HCT116 (cell line): ENCODE measurements around the gene PICK1. TPM values are rescaled to one million over a fixed set of nuclear protein-coding genes. Genes with fewer than 3 reads are reported as not detected.

Experiments used
- ATAC-seq: fragments of 200-7000 bp; cut with Tn5 transposase; 2 replicates; pipeline ENCODE4 v1.9.1; 2020; ENCODE audit warnings: mild to moderate bottlenecking, moderate library complexity
- BruUV-seq: library from RNA; stranded (reverse); fragments of 400-500 nt; replicated peaks from 2 replicates; lab custom pipeline; 2021; lab: Mats Ljungman, UMichigan
- CTCF ChIA-PET: fragments of 300-600 bp; sonication (Branson Sonifier 250); formaldehyde crosslinking; loops from one replicate; lab custom pipeline; 2021; ENCODE audit warnings: antibody characterized with exemption; lab: Charles Lee
- POLR2A ChIA-PET: fragments of 300-600, 350-600 bp; sonication (Branson Sonifier 250); formaldehyde crosslinking; loops from one replicate; lab custom pipeline; 2021; ENCODE audit warnings: antibody characterized with exemption; lab: Charles Lee
- RAD21 ChIA-PET, 2 experiments: fragments of 300-600 bp; sonication (Branson Sonifier 250); formaldehyde crosslinking; loops; one replicate each; lab custom pipeline; 2023; ENCODE audit warnings: low total read pairs in 2 of 2; ENCODE audit not compliant: uncharacterized antibody in 2 of 2, unreplicated experiment in 2 of 2, low non-redundant PET in 1 of 2; lab: Charles Lee
- DNase-seq: peaks from one replicate; pipeline ENCODE4 v3.0.0-alpha.2; 2010; ENCODE audit warnings: low read depth, low spot score
- H2AFZ ChIP-seq: fragments of 200-600 bp; shearing (Covaris generic), sonication (generic); 2 replicates; pipeline ENCODE4 v1.6.1; 2017; ENCODE audit warnings: low read depth, mixed run types, mixed read lengths, antibody characterized with exemption, low read length; ENCODE audit not compliant: poor library complexity, severe bottlenecking
- H3K27ac ChIP-seq: 2 replicates; pipeline ENCODE4 v1.5.1; 2012; ENCODE audit warnings: low read depth, low read length
- H3K27me3 ChIP-seq: fragments of 200-600 bp; sonication (generic); 2 replicates; pipeline ENCODE4 v1.6.1; 2016; ENCODE audit warnings: mixed run types, low read length, mixed read lengths; ENCODE audit not compliant: insufficient read depth
- H3K36me3 ChIP-seq, 2 experiments: fragments of 200-500 bp in 1 of 2; fragments of 200-600 bp in 1 of 2; sonication (Bioruptor generic) in 1 of 2; sonication (generic) in 1 of 2; 2 replicates each; pipeline versions ENCODE4 v1.5.1 to v1.6.1; 2014 to 2016; ENCODE audit warnings: low read length in 2 of 2, inconsistent platforms in 1 of 2, mixed read lengths in 1 of 2, mixed run types in 1 of 2; ENCODE audit not compliant: insufficient read depth in 2 of 2, control insufficient read depth in 1 of 2
- H3K4me1 ChIP-seq, 2 experiments: fragments of 200-600 bp in 1 of 2; sonication (generic) in 1 of 2; 2 replicates each; pipeline versions ENCODE4 v1.5.1 to v1.6.1; 2012 to 2017; ENCODE audit warnings: low read length in 2 of 2, inconsistent platforms in 1 of 2, mild to moderate bottlenecking in 1 of 2, mixed read lengths in 1 of 2, mixed run types in 1 of 2, moderate library complexity in 1 of 2; ENCODE audit not compliant: insufficient read depth in 2 of 2, control insufficient read depth in 1 of 2
- H3K4me2 ChIP-seq: fragments of 200-600 bp; sonication (generic); 2 replicates; pipeline ENCODE4 v1.6.1; 2017; ENCODE audit warnings: mixed run types, low read length, mixed read lengths
- H3K4me3 ChIP-seq, 2 experiments: fragments of 200-600 bp in 1 of 2; sonication (generic) in 1 of 2; replicated peaks in 1 of 2; 2 replicates each; pipeline ENCODE4 v1.5.1; 2011 to 2016; ENCODE audit warnings: low read length in 2 of 2, control low read depth in 1 of 2, low read depth in 1 of 2, mild to moderate bottlenecking in 1 of 2, mixed read lengths in 1 of 2, mixed run types in 1 of 2
- H3K79me2 ChIP-seq: fragments of 200-600 bp; sonication (generic); 2 replicates; pipeline ENCODE4 v1.6.1; 2017; ENCODE audit warnings: mild to moderate bottlenecking, mixed run types, low read length, moderate library complexity, mixed read lengths; ENCODE audit not compliant: insufficient read depth
- H3K9ac ChIP-seq: fragments of 200-600 bp; sonication (generic); 2 replicates; pipeline ENCODE4 v1.6.1; 2016; ENCODE audit warnings: low read length, mixed read lengths
- H3K9me2 ChIP-seq: fragments of 200-600 bp; sonication (generic), shearing (Covaris generic); 2 replicates; pipeline ENCODE4 v1.6.1; 2017; ENCODE audit warnings: mixed run types, mild to moderate bottlenecking, moderate library complexity; ENCODE audit not compliant: insufficient read depth
- H3K9me3 ChIP-seq, 2 experiments: fragments of 200-500 bp in 1 of 2; fragments of 200-600 bp in 1 of 2; sonication (Bioruptor generic) in 1 of 2; sonication (generic) in 1 of 2; 2 replicates each; pipeline ENCODE4 v1.6.1; 2014 to 2017; ENCODE audit warnings: low read length in 2 of 2, mixed read lengths in 2 of 2, inconsistent platforms in 1 of 2, low read depth in 1 of 2, mild to moderate bottlenecking in 1 of 2, mixed run types in 1 of 2, moderate library complexity in 1 of 2; ENCODE audit not compliant: control insufficient read depth in 1 of 2, insufficient read depth in 1 of 2
- H4K20me1 ChIP-seq: fragments of 200-600 bp; sonication (generic), shearing (Covaris generic); 2 replicates; pipeline ENCODE4 v1.6.1; 2017; ENCODE audit warnings: mixed run types, mild to moderate bottlenecking, moderate library complexity; ENCODE audit not compliant: insufficient read depth
- CBX3 ChIP-seq: IDR thresholded peaks from 2 replicates; pipeline ENCODE4 v1.6.1; 2012; ENCODE audit warnings: low read depth
- ELF1 ChIP-seq: IDR thresholded peaks from 2 replicates; pipeline ENCODE4 v1.6.1; 2012; ENCODE audit warnings: low read depth, borderline replicate concordance
- EZH2 ChIP-seq: fragments of 200-600 bp; sonication (generic); IDR thresholded peaks from 2 replicates; pipeline ENCODE4 v1.6.1; 2017; ENCODE audit warnings: antibody characterized with exemption, mixed run types
- EZH2phosphoT487 ChIP-seq: fragments of 200-600 bp; IDR thresholded peaks from 2 replicates; pipeline ENCODE4 v1.6.1; 2018; ENCODE audit warnings: antibody characterized with exemption, borderline replicate concordance
- JUND ChIP-seq: IDR thresholded peaks from 2 replicates; pipeline ENCODE4 v1.6.1; 2012
- RAD21 ChIP-seq: IDR thresholded peaks from 2 replicates; pipeline ENCODE4 v1.6.1; 2012; ENCODE audit warnings: low read depth, mild to moderate bottlenecking
- SP1 ChIP-seq: IDR thresholded peaks from 2 replicates; pipeline ENCODE4 v1.6.1; 2012; ENCODE audit warnings: low read depth
- YY1 ChIP-seq: IDR thresholded peaks from 2 replicates; pipeline ENCODE4 v1.6.1; 2011; ENCODE audit warnings: low read length, low read depth, moderate library complexity, mild to moderate bottlenecking; ENCODE audit not compliant: insufficient replicate concordance; ENCODE audit errors: extremely low read depth
- ZFX ChIP-seq: fragments of 450-650 bp; IDR thresholded peaks from 2 replicates; pipeline ENCODE4 v1.6.1; 2017
- intact Hi-C: fragments of 100-400 bp; cut with micrococcal nuclease; formaldehyde crosslinking; loops from 2 replicates; pipeline ENCODE4 v1.10.0; 2022
- total RNA-seq: library from RNA; stranded (reverse); gene quantifications from one replicate; pipeline ENCODE4 v1.2.1, GENCODE V29; 2021; ENCODE audit not compliant: unreplicated experiment
- TF ChIP-seq, protein P1 (sequence below): IDR thresholded peaks from 2 replicates; pipeline ENCODE4 v1.6.1; 2012; ENCODE audit warnings: low read depth
- TF ChIP-seq, protein P2 (sequence below): IDR thresholded peaks from 2 replicates; pipeline ENCODE4 v1.6.1; 2011; ENCODE audit warnings: mild to moderate bottlenecking, low read length, moderate library complexity; ENCODE audit not compliant: insufficient replicate concordance; ENCODE audit errors: extremely low read depth
- TF ChIP-seq, protein P3 (sequence below): IDR thresholded peaks from 2 replicates; pipeline ENCODE4 v1.6.1; 2012

The PICK1 gene
- total RNA-seq, 1 experiment from 2014 or later = 40.0 TPM

DNA sequence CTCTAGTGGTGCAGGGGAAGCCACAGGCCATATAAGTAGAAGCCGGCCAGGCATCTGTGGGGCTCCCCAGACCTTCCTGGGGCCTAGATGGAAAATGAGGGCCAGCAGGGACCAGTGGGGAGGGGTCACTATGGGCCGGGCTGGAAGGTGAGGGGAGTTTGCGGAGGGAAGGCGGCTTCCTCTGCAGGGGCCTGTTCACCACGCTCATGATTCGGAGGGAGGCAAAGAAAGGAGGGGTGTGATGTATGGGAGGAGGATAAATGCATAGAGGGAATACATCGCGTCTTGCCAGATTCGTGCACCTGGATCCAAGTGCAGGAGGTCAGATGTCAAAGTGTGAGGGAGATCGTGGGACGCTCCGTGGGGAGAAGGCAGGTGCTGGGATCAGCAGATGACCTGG, 19.9 kb downstream of the PICK1 start (continued):
- TF ChIP-seq YY1 = no peak
- TF ChIP-seq, protein P1, sequence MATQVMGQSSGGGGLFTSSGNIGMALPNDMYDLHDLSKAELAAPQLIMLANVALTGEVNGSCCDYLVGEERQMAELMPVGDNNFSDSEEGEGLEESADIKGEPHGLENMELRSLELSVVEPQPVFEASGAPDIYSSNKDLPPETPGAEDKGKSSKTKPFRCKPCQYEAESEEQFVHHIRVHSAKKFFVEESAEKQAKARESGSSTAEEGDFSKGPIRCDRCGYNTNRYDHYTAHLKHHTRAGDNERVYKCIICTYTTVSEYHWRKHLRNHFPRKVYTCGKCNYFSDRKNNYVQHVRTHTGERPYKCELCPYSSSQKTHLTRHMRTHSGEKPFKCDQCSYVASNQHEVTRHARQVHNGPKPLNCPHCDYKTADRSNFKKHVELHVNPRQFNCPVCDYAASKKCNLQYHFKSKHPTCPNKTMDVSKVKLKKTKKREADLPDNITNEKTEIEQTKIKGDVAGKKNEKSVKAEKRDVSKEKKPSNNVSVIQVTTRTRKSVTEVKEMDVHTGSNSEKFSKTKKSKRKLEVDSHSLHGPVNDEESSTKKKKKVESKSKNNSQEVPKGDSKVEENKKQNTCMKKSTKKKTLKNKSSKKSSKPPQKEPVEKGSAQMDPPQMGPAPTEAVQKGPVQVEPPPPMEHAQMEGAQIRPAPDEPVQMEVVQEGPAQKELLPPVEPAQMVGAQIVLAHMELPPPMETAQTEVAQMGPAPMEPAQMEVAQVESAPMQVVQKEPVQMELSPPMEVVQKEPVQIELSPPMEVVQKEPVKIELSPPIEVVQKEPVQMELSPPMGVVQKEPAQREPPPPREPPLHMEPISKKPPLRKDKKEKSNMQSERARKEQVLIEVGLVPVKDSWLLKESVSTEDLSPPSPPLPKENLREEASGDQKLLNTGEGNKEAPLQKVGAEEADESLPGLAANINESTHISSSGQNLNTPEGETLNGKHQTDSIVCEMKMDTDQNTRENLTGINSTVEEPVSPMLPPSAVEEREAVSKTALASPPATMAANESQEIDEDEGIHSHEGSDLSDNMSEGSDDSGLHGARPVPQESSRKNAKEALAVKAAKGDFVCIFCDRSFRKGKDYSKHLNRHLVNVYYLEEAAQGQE = no peak
- TF ChIP-seq SP1 = no peak
- TF ChIP-seq ELF1 = no peak
- TF ChIP-seq, protein P2, sequence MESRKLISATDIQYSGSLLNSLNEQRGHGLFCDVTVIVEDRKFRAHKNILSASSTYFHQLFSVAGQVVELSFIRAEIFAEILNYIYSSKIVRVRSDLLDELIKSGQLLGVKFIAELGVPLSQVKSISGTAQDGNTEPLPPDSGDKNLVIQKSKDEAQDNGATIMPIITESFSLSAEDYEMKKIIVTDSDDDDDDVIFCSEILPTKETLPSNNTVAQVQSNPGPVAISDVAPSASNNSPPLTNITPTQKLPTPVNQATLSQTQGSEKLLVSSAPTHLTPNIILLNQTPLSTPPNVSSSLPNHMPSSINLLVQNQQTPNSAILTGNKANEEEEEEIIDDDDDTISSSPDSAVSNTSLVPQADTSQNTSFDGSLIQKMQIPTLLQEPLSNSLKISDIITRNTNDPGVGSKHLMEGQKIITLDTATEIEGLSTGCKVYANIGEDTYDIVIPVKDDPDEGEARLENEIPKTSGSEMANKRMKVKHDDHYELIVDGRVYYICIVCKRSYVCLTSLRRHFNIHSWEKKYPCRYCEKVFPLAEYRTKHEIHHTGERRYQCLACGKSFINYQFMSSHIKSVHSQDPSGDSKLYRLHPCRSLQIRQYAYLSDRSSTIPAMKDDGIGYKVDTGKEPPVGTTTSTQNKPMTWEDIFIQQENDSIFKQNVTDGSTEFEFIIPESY = no peak
- TF ChIP-seq, protein P3, sequence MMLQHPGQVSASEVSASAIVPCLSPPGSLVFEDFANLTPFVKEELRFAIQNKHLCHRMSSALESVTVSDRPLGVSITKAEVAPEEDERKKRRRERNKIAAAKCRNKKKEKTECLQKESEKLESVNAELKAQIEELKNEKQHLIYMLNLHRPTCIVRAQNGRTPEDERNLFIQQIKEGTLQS = no peak
- TF ChIP-seq CBX3 = no peak
- TF ChIP-seq JUND = no peak

DNA sequence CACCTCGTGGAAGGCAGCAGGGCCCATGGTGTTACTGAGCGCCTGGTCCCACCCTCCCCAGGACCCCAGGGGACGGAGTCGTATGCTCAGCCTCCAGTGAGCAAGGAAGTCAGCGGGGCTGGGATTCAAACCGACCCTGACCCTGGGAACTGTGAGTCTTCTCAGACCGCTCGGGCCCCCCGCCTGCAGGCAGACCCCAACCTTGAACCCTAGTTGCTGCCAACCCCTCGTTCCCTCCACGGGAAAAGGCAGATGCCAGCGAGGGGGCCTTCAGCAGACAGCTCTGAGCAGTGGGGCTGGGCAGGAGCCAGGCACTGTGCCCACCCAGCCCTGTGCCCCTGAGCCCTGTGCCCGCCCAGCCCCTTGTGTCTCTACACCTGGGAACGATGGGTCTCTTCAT, 20.4 kb downstream of the PICK1 start:
- no TSS peak for BruUV-seq
- intact Hi-C loops = no loop called here
- Histone ChIP-seq H3K79me2 (no peaks in the 10 kb centered on the region), H3K4me3 (no peak overlapping the region), H3K9me3 (no peaks in the 10 kb centered on the region), H3K9ac (no peak overlapping the region), H3K27ac (no peak overlapping the region), H4K20me1 (no peaks in the 10 kb centered on the region), H3K4me2 (no peak overlapping the region), H3K36me3 (peaks cover 3 to 16% of the 10 kb centered on the region in 2 experiments; a peak in 2 of 4 replicates), H3K4me1 (no peaks in the 10 kb centered on the region), H3K27me3 (no peaks in the 10 kb centered on the region), H3K9me2 (no peaks in the 10 kb centered on the region), H2AFZ (no peak overlapping the region)
- RAD21 ChIA-PET = no interaction called here
- CTCF ChIA-PET = no interaction called here
- ATAC-seq (no peak), DNase-seq (no peak)
- POLR2A ChIA-PET = no interaction called here
- TF ChIP-seq ELF1 = no peak
- no peak for TF ChIP-seq EZH2
- no peak for TF ChIP-seq ZFX
- no peak for TF ChIP-seq EZH2phosphoT487
- no peak for TF ChIP-seq RAD21
- TF ChIP-seq, protein P1 = no peak
- TF ChIP-seq, protein P2 = no peak
- TF ChIP-seq, protein P3 = no peak
- no peak for TF ChIP-seq CBX3
